WTC11 (cell line): ENCODE data around the gene SCUBE1. TPM values are rescaled to one million over a fixed set of nuclear protein-coding genes. Genes with fewer than 3 reads are reported as not detected.

ENCODE experiments used
- ATAC-seq: fragments of 200-7000 bp; cut with Tn5 transposase; 2 replicates; pipeline ENCODE4 v1.10.0; 2021; ENCODE audit warnings: mild to moderate bottlenecking, moderate library complexity
- CTCF ChIA-PET: fragments of 300-600 bp; sonication (Branson Sonifier 250); formaldehyde crosslinking; loops from one replicate; lab custom pipeline; 2021; ENCODE audit warnings: antibody characterized with exemption; lab: Charles Lee
- POLR2A ChIA-PET: fragments of 350-600 bp; sonication (Branson Sonifier 250); formaldehyde crosslinking; loops from one replicate; lab custom pipeline; 2021; ENCODE audit warnings: antibody characterized with exemption; lab: Charles Lee
- DNase-seq: peaks from one replicate; pipeline ENCODE4 v3.0.0; 2021; ENCODE audit warnings: low spot score
- H3K27ac Mint-ChIP-seq: 2 replicates; pipeline ENCODE4 v1.8.0; 2021; ENCODE audit warnings: mixed read lengths
- H3K27me3 Mint-ChIP-seq: 2 replicates; pipeline ENCODE4 v1.8.0; 2021; ENCODE audit warnings: low read depth, mild to moderate bottlenecking, moderate library complexity, mixed read lengths
- H3K36me3 Mint-ChIP-seq: 2 replicates; pipeline ENCODE4 v1.8.0; 2021; ENCODE audit warnings: mixed read lengths
- H3K4me1 Mint-ChIP-seq: 2 replicates; pipeline ENCODE4 v1.8.0; 2022; ENCODE audit warnings: mixed read lengths
- H3K4me3 Mint-ChIP-seq: 2 replicates; pipeline ENCODE4 v1.8.0; 2021; ENCODE audit warnings: mild to moderate bottlenecking, moderate library complexity, mixed read lengths
- H3K9me3 Mint-ChIP-seq: 2 replicates; pipeline ENCODE4 v1.8.0; 2021; ENCODE audit warnings: mixed read lengths
- AFF4 ChIP-seq: sonication (generic); formaldehyde crosslinking; IDR thresholded peaks from 2 replicates; pipeline ENCODE4 v1.8.1; 2023; ENCODE audit warnings: mild to moderate bottlenecking, missing genetic modification reagents, borderline replicate concordance
- ATF6 ChIP-seq: sonication (generic); formaldehyde crosslinking; IDR thresholded peaks from 2 replicates; pipeline ENCODE4 v1.8.1; 2023; ENCODE audit warnings: mild to moderate bottlenecking, missing genetic modification reagents
- E2F1 ChIP-seq: sonication (generic); formaldehyde crosslinking; IDR thresholded peaks from 2 replicates; pipeline ENCODE4 v1.8.0; 2022; ENCODE audit warnings: mild to moderate bottlenecking, missing genetic modification reagents
- FOXJ3 ChIP-seq: sonication (generic); formaldehyde crosslinking; IDR thresholded peaks from 2 replicates; pipeline ENCODE4 v1.9.0; 2021; ENCODE audit warnings: missing genetic modification reagents, mild to moderate bottlenecking, borderline replicate concordance
- GABPB1 ChIP-seq: sonication (generic); formaldehyde crosslinking; IDR thresholded peaks from 2 replicates; pipeline ENCODE4 v1.8.1; 2023; ENCODE audit warnings: mild to moderate bottlenecking, missing genetic modification reagents
- IRF2 ChIP-seq: sonication (generic); formaldehyde crosslinking; IDR thresholded peaks from 2 replicates; pipeline ENCODE4 v1.8.0; 2022; ENCODE audit warnings: low read depth, missing genetic modification reagents, borderline replicate concordance
- NFE2L1 ChIP-seq: sonication (generic); formaldehyde crosslinking; IDR thresholded peaks from 2 replicates; pipeline ENCODE4 v1.8.1; 2023; ENCODE audit warnings: missing genetic modification reagents
- NR1H2 ChIP-seq: sonication (generic); formaldehyde crosslinking; IDR thresholded peaks from 2 replicates; pipeline ENCODE4 v1.9.0; 2021; ENCODE audit warnings: mild to moderate bottlenecking, moderate library complexity, missing genetic modification reagents
- NR2C2 ChIP-seq: sonication (generic); formaldehyde crosslinking; IDR thresholded peaks from 2 replicates; pipeline ENCODE4 v1.8.0; 2022; ENCODE audit warnings: mild to moderate bottlenecking, missing genetic modification reagents
- RORB ChIP-seq: fragments of 250-450 bp; sonication (Bioruptor Pico); IDR thresholded peaks from 2 replicates; pipeline ENCODE4 v1.9.0; 2021; ENCODE audit warnings: mild to moderate bottlenecking
- SOX15 ChIP-seq: fragments of 250-450 bp; sonication (Bioruptor Pico); IDR thresholded peaks from 2 replicates; pipeline ENCODE4 v1.9.0; 2021; ENCODE audit warnings: mild to moderate bottlenecking
- TCF7 ChIP-seq: sonication (generic); formaldehyde crosslinking; IDR thresholded peaks from 2 replicates; pipeline ENCODE4 v1.8.0; 2022; ENCODE audit warnings: mild to moderate bottlenecking, low read depth, missing genetic modification reagents, moderate library complexity
- TEAD1 ChIP-seq: sonication (generic); formaldehyde crosslinking; IDR thresholded peaks from 2 replicates; pipeline ENCODE4 v1.8.0; 2022; ENCODE audit warnings: mild to moderate bottlenecking, missing genetic modification reagents
- ZBTB43 ChIP-seq: sonication (generic); formaldehyde crosslinking; IDR thresholded peaks from 2 replicates; pipeline ENCODE4 v1.8.1; 2023; ENCODE audit warnings: mild to moderate bottlenecking, missing genetic modification reagents
- ZNF281 ChIP-seq: sonication (generic); formaldehyde crosslinking; IDR thresholded peaks from 2 replicates; pipeline ENCODE4 v1.8.0; 2023; ENCODE audit warnings: mild to moderate bottlenecking, missing genetic modification reagents
- ZNF512 ChIP-seq: sonication (generic); formaldehyde crosslinking; IDR thresholded peaks from 2 replicates; pipeline ENCODE4 v1.8.1; 2022; ENCODE audit warnings: missing genetic modification reagents, borderline replicate concordance
- ZNF671 ChIP-seq: fragments of 250-450 bp; sonication (Bioruptor Pico); IDR thresholded peaks from 2 replicates; pipeline ENCODE4 v1.8.0; 2021; ENCODE audit warnings: mild to moderate bottlenecking
- total RNA-seq: library from RNA; stranded (reverse); gene quantifications from 3 replicates; pipeline ENCODE4 v1.2.3, GENCODE V29; 2021
- TF ChIP-seq, protein P1 (sequence below): sonication (generic); formaldehyde crosslinking; IDR thresholded peaks from 2 replicates; pipeline ENCODE4 v1.8.1; 2023; ENCODE audit warnings: mild to moderate bottlenecking, moderate library complexity, missing genetic modification reagents
- TF ChIP-seq, protein P2 (sequence below): sonication (generic); formaldehyde crosslinking; IDR thresholded peaks from 2 replicates; pipeline ENCODE4 v1.8.0; 2022; ENCODE audit warnings: mild to moderate bottlenecking, missing genetic modification reagents

The SCUBE1 gene
- total RNA-seq, 1 experiment from 2014 or later = 6.9 TPM

DNA sequence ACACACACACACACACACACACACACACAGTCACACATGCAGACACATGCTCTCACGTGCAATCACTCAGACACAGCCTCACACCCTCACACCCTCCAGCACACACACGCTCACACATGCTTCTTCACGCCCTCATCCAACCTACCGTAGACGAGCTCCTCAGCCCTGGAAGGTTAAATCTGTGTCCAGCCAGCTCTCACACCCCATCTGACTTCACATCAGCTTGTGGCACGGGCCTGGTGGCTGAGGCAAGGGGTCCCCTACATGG is 1.3 kb upstream of the SCUBE1 start:
- DNase-seq = no peak
- peak overlapping the region; percentile 37 for H3K4me3 Mint-ChIP-seq
- peaks cover 4% of the 10 kb centered on the region for H3K9me3 Mint-ChIP-seq
- ChIA-PET CTCF (interaction anchor here (0.7 to 5.9 kb wide), 8 partner anchors 12 to 157 kb away, joined by 3 to 486 read pairs (median 16); no protein-coding TSS in a partner anchor), POLR2A (no interaction called here)
- TF ChIP-seq ZNF512 (no peak), TCF7 (CRISPR knock-in tag) (no peak), ZNF671 (CRISPR knock-in tag) (no peak), ATF6 (CRISPR knock-in tag) (no peak), FOXJ3 (CRISPR knock-in tag) (no peak), NFE2L1 (CRISPR knock-in tag) (no peak), IRF2 (CRISPR knock-in tag) (no peak), ZBTB43 (CRISPR knock-in tag) (no peak), AFF4 (CRISPR knock-in tag) (no peak), NR2C2 (CRISPR knock-in tag) (no peak)
- TF ChIP-seq, protein P1, sequence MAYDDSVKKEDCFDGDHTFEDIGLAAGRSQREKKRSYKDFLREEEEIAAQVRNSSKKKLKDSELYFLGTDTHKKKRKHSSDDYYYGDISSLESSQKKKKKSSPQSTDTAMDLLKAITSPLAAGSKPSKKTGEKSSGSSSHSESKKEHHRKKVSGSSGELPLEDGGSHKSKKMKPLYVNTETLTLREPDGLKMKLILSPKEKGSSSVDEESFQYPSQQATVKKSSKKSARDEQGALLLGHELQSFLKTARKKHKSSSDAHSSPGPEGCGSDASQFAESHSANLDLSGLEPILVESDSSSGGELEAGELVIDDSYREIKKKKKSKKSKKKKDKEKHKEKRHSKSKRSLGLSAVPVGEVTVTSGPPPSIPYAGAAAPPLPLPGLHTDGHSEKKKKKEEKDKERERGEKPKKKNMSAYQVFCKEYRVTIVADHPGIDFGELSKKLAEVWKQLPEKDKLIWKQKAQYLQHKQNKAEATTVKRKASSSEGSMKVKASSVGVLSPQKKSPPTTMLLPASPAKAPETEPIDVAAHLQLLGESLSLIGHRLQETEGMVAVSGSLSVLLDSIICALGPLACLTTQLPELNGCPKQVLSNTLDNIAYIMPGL (CRISPR knock-in tag) = no peak
- no peak for ATAC-seq
- no peaks in the 10 kb centered on the region for H3K36me3 Mint-ChIP-seq
- H3K4me1 Mint-ChIP-seq = peaks cover 33% of the 10 kb centered on the region
- H3K27me3 Mint-ChIP-seq = peaks cover 52% of the 10 kb centered on the region
- H3K27ac Mint-ChIP-seq = no peak overlapping the region

- POLR2A ChIA-PET = interaction anchor here (1.1 kb wide), 1 partner anchor 69 kb away, joined by 3 read pairs; no protein-coding TSS in a partner anchor
- no peaks in the 10 kb centered on the region for H3K36me3 Mint-ChIP-seq
- peaks cover 33% of the 10 kb centered on the region for H3K4me1 Mint-ChIP-seq
- peaks cover 4% of the 10 kb centered on the region; the same call in 1 of the 2 replicates for H3K9me3 Mint-ChIP-seq
- ATAC-seq (peak; percentile 10), DNase-seq (peak; percentile 69)
- peaks cover 52% of the 10 kb centered on the region for H3K27me3 Mint-ChIP-seq
- H3K27ac Mint-ChIP-seq = no peak overlapping the region
- H3K4me3 Mint-ChIP-seq = peak overlapping the region; percentile 59
- CTCF ChIA-PET = interaction anchor here (0.6 to 5.9 kb wide), 10 partner anchors 12 to 178 kb away, joined by 3 to 486 read pairs (median 6); no protein-coding TSS in a partner anchor
- TF ChIP-seq ZNF281 (0 out of 2 replicates have a peak, but pooled peaks have one; percentile 34), NR1H2 (CRISPR knock-in tag) (no peak), GABPB1 (no peak), SOX15 (no peak), E2F1 (peak; percentile 33; the same call in 1 of the 2 replicates), TEAD1 (CRISPR knock-in tag) (0 out of 2 replicates have a peak, but pooled peaks have one; percentile 33), RORB (CRISPR knock-in tag) (no peak)
- TF ChIP-seq, protein P2, sequence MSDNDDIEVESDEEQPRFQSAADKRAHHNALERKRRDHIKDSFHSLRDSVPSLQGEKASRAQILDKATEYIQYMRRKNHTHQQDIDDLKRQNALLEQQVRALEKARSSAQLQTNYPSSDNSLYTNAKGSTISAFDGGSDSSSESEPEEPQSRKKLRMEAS (CRISPR knock-in tag) = peak; percentile 28; the same call in 1 of the 2 replicates
Measured at GRCh38 chr22:43343670-43344519, 723 bp upstream of the SCUBE1 start.
